GM18517 (cell line): ENCODE measurements around the gene ATP6V0A1.
"Not testable (repeated sequence)": the region's sequence is repeated elsewhere in the genome, so short reads cannot be mapped to it uniquely, and the experiment has no call there.

Source experiments
- ATAC-seq: cut with Tn5 transposase; IDR thresholded peaks from one replicate; pipeline ENCODE4 v1.9.1; 2021; ENCODE audit warnings: mild to moderate bottlenecking, moderate library complexity; ENCODE audit not compliant: unreplicated experiment

ATP6V0A1 gene

DNA sequence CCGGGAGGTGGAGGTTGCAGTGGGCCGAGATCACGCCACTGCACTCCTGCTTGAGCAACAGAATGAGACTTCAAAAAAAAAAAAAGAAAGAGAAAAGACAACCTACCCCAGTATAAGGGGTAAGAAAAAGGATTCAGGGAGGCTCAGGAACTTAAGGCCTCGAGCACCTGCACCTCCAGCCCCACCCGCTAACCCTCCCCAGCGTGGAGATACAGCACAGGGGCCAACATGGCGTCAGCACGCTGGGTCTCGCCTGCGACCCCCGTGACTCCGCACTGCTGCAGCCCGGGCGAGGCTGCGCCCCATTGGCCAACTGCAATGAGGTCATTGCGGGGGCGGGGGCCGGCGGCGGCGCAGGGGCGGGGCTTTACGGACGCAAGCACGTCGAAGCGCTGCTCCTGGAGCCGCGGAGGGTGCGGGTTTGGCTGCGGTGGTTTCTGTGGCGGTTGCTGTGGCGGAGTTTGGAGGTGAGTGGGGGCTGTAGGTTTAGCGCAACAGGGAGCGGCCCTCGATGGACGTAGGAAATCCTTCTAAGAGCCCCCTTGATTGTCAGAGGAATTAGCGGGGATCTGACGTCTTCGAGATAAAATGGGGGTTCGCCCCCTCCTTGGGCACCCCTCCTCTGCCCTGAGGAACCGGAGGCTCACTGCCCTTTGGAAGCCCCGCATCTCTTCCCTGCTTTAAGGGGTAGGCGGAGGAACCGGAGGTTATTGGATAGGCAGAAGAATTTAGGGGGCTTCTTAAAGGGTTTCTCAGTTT lies at the start of gene ATP6V0A1:
ATP6V0A1 (plus strand) TSS at position 382 of the 759 bp plus-strand sequence. CDS start 2,017 bp downstream, outside the sequence.
- ATAC-seq: no peak

DNA sequence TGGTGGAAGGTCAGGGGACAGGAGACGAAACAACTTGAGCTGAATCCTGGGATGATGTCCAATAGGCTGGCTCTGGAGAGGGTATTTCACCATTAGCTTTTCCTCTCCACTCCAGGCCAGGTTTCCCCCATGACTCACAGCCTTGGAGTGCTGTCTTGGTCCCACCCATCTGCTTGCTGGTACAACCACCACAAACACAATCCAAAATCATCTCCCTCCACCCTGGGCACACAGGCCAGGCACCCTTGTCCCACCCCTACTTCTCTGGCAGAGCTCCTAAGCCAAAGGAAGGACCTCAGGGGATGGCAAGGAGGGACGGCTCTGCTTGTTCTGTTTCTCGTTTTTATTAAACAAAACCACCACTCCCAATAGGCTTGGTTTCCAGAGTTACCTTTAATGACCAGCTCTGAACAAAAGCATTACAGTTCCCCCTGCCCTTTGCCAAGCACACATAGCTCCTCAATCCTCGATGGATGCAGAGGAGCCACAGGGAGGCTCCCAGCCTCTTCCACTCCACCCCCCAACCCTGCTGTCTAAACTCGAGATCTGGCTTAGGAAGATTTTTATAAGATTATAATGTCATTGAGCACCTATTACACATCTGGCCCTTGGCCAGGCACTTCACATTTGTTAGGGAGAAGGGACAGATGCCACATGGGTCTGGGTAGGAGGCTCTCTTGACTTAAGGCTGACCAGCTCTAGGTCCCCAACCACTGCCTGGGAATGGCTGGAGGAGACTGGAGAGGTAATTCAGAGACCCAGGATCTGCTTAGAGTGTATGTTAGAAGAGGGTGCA lies 49.0 kb upstream of the ATP6V0A1 start:
- ATAC-seq: no peak

DNA sequence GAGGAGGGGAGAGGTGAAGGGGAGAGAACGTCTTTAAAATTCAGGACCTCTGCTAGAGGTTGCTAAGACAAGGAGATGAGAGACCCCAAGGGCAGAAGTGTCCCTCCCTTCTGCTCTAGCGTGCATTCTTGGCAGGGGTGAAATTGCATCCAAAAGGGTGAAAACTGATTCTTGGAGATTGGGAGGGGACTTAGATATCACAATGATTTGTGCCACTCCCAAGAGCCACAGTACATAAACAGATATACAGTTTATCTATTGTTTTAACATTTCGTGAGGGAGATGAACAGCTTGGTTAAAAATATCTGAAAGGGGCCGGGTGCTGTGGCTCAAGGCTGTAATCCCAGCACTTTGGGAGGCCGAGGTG lies 48.4 kb upstream of the ATP6V0A1 start:
- ATAC-seq: no peak

DNA sequence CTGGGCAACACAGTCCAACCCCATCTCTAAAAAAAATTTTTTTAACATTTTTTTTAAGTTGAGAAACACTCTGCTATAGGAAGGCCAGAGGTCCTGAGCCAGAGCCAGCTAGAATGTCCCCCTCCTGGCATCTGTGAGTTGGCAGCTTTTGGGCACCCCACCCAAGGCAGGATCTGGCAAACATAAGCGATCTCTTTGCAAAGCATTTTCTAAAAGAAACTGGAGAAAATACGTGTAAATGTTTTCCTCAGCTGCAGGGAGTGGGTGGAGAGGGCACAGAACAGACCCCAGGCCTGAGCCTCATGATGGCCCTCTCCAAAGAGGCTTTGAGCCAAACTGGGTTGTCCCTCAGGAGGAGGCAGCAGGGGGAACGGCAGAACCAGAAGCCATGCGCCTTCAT lies 47.3 kb upstream of the ATP6V0A1 start:
- no peak for ATAC-seq

DNA sequence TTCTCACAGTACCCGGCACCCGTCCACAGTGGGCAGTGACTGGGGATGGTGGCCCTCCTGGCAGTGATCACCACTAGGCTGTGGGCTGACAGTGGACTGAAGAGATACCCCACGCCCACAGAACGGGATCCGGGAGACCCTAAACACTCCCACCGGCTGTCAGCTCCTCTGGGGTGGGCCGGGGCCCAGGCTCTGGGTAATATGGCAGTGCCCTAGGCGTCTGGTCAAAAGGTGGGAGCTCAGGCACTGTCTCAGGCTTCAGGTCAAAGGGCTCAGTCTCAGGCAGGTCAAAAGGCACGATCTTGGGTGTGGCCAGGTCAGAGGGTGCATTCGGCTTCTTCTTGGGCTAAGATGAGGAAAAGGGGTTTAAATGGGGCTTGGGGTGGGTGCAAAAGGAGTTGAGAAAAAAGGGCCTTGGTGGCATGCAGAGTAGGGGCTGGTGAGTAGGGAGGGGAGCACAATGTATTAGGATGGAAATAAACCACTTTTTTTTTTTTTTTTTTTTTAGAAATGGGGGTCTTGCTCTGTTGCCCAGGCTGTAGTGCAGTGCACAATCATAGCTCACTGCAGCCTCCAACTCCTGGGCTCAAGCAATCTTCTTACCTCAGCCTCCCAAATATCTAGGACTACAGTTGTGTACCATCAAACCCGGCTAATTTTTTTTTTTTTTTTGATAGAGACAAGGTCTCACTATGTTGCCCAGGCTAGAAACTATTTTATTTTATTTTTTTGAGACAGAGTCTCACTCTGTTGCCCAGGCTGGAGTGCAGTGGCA lies 46.6 kb upstream of the ATP6V0A1 start:
- ATAC-seq: no peak

DNA sequence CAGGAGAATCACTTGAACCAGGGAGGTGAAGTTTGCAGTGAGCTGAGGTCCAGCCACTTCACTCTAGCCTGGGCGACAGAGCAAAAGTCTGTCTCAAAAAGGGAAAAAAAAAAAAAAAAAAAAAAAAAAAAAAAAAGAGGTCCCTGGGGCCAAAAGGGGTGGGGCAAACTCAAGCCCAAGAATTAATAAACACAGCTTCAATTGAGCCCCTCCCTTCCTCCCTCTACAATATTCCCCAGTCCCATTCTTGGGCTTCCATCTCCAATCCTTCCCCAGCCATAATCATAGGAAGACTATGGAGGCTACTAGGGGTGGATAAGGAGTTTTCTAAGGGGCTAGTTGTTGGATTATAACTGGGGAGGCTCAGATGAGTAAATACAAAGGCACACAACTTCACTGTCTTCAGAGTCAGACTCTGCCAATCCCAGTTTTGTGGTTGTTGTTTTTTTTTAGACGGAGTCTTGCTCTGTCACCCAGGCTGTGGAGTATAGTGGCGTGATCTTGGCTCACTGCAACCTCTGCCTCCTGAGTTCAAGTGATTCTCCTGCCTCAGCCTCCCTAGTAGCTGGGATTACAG lies 45.1 kb upstream of the ATP6V0A1 start:
- ATAC-seq: no peak

DNA sequence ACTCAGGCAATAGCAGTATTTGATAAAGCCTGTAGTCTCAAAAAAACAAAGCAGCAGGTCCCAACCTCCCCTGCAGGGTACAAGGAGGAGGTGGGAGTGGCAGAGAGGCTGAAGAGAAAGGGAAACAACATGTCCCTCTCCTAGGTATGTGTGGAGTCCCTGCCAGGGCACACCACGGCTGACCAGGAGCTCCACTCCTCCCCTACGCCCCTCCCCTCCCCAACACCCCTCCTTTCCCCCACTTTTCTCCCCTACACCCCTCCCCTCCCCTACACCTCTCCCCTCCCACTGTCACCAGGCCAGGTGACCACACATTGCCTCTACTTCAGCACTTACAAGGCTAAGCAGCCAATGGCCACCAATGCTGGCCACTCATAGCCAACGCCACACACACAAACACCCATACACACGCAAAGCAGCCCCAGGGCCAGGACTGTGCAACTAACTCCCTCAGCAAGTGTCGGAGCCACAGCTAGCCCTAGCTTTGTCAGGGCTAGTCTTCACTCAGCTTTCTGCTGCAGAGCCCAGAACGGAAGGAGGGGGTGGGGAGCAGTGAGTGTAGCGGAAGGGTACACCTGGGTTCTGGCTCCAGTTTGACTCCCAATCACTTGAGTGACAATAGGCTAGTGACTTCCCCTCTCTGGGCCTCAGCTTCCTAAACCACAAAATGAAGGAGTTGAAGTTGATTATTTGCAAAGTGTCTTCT lies 43.8 kb upstream of the ATP6V0A1 start:
- ATAC-seq: no peak

DNA sequence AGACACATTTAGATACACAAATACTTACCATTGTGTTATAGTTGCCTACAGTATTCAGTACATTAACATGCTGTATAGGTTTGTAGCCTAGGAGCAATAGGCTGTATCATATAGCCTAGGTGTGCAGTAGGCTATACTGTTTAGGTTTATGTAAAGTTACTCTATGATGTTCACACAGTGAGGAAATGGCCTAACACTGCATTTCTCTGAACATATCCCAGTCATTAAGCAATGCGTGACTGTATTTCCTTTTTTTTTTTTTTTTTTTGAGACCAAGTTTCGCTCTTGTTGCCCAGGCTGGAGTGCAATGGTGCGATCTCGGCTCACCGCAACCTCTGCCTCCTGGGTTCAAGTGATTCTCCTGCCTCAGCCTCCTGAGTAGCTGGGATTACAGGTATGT lies 40.7 kb upstream of the ATP6V0A1 start:
- ATAC-seq: not testable (repeated sequence)

DNA sequence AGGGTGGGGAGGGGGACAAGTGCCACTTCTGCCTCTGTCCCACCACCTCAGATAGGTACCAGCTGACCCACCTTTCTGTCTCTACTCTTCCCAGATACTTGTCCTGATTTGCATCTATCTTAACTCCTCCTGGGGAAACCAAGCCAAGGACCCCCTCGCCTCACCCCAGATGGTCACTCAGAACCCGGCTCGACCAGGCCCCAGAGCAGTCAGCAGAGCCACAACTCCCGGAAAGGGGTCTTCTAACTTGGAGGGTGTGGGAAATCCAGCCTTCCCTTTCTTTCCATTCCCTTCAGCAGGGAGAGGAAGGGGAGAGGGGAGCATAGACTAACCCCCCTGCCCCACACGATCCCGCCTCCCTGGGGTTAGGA lies 37.6 kb upstream of the ATP6V0A1 start:
- ATAC-seq: no peak

DNA sequence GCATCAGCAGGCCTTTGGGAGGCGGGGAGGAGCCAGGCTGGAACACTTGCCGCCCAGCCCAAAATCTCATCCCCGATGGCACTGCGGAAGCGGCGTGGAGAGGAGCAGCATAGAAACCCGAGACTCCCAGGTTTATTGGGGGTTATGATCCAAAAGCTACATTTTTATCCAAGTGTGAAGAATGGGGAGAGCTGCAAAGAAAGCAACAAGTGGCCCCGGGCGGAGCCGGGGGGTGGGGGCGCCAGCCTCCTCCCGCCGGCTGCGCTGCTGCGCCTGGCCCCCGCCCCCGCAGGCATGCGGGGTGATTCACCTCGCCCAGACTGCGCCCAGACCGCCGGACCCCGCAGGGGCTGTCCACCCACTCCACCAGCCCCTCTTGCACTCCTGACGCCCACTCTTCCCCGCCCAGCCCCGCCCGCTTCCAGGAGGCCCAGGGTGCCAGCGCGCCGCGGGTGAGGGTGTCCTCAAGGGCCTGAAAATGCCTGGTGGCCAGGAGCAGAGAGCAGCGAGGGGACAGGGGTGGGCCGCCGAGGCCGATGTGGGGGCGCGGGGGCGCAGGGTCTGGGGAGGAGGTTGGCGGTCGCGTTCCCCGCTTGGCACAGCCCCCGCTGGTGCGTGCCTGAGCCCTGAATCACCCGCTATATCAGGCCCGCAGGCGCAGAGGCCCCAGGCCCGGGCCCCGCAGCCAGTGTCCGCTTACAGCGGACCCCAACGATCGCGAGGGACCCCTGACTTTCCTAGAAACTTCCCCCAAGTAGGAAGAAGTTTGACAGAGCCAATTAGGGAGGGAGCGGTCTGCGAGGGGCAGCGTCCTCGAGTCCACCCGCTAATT lies 37.0 kb upstream of the ATP6V0A1 start:
- ATAC-seq: no peak

DNA sequence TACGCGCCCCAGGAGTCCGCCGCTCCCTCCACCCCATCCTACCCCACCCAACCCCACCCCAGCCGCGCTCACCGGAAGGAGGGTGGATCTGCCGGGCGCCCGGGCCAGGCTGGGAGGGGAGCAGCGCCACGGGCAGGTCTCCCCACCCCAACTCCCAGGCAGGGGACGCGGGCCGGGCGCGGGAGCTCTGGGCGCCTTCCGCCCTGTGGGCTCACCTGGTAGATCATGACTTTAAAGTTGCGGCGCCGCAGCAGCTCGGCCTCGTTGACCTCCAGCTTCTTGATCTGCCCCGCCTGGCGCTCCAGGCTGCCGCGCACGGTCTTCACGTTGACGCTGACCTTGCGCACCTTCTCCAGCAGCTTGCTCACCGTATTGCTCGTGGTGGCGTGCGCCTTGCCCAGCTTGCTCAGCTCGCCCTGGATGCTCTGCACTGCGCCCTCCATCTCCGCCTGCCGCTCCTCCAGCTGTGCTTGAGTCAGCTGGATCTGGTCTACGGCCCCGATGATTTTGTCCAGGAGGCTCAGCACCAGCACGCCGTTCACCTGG lies 36.2 kb upstream of the ATP6V0A1 start:
- ATAC-seq: no peak

DNA sequence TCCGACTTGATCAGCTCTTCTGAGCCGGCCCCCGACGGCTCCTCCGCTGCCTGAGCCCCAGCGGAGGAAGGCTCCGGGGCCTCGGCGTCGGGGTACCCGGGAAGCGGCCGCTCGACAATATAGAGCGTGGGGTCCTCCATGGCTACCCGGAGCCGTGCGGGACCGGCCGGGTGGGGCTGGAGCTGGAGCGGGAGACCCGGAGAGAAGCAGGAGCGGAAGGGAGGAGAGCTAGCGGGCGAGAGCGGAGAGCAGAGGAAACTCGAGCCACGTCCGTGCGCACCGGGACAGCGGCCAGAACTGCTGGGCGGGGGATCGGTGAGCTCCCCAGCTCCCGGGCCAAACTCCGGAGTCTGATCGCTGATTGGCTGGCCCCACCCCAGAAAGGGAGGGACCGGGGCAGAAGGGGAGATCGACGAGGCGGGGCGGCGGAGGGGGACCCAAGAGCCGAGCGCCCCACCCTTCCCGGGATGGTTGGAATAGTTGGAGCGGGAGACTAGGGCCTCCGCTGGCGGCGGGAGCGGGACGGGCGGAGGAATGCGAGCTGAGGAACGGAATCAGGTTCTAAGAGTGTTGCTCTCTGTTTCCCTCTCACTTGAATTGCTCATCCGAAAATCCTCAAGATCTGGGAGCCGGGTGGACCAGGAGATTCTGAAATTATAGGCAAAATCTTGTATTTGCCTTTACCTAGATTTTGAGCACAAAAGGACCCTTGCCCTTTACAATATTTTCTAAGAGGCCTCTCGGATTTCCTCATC lies 35.5 kb upstream of the ATP6V0A1 start, which contains the start of gene CAVIN1:
CAVIN1 (minus strand) TSS at position 299 of the 755 bp plus-strand sequence; CDS start at position 140, 159 bp downstream.
- ATAC-seq: no peak

DNA sequence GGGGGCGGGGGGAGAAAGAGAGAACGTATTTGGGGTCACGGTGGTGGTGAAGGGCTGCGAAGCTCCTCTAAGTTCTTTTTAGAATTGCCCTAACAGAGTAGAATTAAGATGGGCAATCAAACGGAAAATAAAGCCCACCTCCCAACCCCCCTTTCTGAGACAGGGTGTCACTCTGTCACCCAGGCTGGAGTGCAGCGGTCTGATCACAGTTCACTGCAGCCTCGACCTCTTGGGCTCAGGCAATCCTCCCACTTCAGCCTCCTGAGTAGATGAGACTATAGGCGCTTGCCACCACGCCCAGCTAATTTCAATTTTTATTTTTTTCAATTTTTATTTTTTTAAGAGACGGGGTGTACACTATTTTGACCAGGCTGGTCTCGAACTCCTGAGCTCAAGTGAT lies 34.9 kb upstream of the ATP6V0A1 start:
- ATAC-seq: no peak

DNA sequence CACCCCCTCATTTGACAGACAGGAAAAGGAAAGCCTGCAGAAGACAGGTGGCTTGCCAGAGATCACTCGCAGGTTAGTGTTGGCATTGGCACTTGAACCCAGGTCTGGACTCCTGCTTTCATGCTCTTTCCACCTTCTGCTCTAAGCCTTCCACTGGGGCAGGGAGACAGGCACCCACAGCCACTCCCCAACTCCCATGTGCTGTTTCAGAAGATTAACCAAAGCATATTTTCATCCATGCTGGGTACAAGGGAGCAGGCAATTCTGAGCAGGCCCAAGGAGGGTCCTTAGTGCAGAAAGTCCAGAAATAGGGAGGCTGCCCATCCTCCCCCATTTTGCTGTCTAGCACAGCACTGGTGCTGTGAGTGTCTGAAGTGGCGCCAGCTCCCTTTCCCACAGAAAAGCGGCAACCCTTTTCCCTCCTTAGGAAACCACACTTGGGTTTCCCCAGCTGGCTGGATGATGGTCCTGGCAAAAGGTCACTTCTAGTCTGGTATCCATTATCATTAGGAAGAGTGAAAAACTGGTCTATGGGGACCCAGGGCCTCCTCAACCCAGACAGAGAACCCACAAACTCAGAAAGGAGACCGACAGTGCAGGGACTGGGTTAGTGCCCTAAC lies 33.6 kb upstream of the ATP6V0A1 start:
- ATAC-seq: no peak

DNA sequence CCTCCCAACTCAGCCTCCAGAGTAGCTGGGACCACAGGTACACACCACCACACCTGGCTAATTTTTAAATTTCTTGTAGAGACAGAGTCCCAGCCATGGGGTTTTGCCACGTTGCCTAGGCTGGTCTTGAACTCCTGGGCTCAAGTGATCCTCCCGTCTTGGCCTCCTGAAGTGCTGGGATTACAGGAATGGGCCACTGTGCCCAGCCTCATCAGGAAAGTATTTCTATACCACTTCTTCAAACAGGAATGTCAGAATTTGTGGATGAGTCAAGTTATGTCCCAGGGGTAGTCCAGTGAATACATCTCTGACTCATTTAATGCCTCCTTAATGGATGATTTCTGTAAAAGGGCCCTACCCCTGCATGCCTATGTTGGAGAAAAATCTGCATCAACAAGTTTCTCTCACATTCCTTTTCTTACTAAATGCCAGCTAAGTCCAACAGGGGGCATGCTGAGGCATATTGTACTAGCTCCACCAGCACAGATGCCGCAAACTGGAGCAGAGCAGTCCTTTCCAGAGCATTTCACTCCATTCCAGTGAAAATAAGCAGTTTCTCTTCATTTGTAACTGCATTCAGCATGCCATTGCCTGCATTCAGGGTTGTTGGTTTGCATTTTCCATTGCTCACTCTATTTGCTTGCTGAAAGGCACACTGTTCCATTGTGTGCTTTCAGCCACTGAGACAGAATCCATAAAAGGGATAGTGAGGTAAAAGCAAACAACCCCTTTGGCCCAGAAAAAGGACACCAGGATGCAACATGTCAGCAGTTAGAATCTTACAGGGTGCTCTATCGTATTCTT lies 30.3 kb upstream of the ATP6V0A1 start:
- ATAC-seq: no peak

DNA sequence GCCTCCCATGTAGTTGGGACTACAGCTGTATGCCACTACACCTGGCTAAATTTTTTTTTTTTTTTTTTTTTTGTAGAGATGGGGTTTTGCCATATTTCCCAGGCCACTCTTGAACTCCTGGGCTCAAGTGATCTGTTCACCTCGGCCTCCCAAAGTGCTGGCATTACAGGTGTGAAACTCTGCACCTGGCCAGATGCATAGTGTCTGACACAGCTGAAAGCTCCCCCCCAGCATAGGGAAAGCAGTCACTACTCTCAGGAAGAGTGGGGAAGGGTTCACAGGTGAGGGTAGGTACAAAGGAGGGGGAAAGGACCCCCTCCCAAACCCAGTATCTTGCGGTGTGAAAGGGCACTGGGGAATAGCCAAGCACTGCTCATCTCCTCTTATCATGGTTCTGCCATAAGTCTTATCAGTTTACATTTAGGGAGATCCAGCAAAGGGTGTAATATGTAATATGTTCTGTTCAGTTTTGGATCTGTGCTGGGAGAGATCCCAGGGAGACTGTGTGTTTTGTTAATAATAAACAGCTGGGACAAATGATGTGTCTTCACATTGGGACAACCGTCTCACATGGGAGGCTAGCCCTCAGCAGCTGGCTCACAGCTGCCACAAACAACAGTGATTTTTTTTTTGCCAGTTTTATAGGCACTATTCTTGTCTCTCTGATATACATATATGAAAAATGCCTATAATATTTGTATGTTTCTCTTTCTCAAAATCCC lies 28.8 kb upstream of the ATP6V0A1 start:
- no peak for ATAC-seq

DNA sequence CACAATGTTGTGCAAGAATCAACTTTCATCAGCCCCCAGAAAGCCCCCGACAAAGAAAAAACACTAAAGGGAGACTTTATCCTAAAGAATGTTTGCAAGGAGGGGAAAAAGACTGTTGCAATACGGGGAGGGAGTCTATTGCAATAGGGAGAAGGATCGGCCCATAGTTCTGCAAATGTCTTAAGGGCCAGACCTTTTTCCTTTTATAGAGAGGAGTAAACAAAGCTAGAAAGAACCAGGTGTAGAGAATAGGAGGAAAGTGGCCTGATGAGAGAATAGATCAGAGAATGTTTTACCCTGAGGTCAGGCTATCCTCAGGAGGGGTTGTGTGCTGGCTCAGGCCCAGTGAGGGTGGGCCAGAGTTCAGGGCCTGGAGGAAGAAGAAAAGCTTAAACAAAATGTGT lies 26.9 kb upstream of the ATP6V0A1 start:
- no peak for ATAC-seq
